GM21528 (cell line): ENCODE measurements around the gene FLNB.

Source experiments
- ATAC-seq: cut with Tn5 transposase; IDR thresholded peaks from one replicate; pipeline ENCODE4 v1.9.1; 2021; ENCODE audit warnings: mild to moderate bottlenecking, moderate library complexity; ENCODE audit not compliant: unreplicated experiment, low FRiP score

Gene FLNB

DNA sequence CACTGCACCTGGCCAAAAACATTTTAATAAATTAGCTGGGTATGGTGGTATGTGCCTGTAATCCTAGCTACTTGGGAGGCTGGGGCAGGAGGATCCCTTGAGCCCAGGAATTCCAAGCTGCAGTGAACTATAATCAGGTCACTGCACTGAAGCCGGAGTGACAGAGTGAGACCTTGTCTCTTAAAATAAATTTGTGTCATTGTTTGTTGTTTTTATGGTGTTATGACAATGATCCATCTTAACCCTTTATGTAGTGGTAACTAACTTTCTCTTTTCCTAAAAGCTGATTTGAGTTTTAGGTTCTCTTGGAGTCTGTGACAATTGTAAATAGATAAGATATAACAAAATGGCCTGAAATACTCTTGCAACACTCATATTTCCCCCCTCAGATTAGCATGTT lies 20.7 kb downstream of the FLNB start:
- no peak for ATAC-seq

- ATAC-seq = no peak
Measured at GRCh38 chr3:58029842-58030584, 21.8 kb downstream of the FLNB start.

DNA sequence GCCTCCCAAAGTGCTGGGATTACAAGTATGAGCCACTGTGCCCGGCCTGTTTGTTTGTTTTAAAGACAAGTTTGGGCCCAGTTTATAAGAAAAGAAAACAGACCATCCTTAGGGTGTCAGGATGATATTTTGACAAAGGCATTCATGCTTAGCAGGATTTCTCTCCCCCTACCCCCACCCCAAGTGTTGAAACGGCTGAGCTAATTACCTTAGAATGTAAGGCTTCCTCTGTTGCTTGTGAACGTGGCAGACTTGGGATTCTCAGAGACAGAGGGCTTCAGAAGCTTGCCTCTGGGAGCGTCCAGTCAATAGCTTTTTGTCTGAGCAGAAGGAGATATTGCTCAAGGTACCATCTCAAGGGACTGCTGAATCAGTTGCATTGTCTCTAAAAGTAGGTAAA lies 24.0 kb downstream of the FLNB start:
- no peak for ATAC-seq

DNA sequence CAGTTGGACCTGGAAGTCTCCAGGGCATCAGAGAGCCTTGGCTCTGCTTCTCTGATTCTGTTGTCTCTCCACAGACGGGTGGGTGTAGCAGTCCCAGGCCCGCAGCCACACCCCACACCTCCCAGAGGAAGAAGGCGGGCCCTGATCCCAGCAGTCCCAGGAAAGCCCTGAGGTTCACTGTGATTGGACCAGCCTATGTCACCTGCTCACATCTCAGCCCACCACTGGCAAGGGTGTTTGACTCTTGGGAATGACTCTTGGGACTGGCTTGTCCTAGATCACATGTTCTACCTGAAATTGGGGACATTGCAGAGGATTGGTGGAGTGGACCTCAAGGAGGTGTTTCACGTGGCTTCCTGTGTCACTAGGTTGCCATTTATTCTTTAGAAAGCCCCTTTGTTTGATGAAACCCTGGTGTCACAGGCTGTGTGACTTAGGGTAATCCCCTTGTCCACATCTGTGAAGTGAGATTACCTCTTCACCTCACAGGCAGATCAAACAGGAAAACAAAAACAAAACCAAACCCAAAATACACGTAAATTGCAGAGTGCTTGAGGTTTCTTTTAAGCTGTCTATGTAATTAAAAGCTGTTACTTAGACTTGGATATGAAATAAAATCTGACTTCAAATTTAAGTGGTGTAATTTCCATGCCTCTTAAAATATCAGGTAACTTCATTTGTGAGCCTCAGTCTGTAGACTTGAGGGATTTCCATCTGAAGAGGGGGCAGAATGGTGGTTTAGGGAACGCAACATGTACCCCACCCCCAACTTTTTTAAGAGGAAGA lies 26.7 kb downstream of the FLNB start:
- ATAC-seq = peak; percentile 87

GRCh38 chr3:58035524-58036255 lies 27.5 kb downstream of the FLNB start:
- ATAC-seq = no peak

DNA sequence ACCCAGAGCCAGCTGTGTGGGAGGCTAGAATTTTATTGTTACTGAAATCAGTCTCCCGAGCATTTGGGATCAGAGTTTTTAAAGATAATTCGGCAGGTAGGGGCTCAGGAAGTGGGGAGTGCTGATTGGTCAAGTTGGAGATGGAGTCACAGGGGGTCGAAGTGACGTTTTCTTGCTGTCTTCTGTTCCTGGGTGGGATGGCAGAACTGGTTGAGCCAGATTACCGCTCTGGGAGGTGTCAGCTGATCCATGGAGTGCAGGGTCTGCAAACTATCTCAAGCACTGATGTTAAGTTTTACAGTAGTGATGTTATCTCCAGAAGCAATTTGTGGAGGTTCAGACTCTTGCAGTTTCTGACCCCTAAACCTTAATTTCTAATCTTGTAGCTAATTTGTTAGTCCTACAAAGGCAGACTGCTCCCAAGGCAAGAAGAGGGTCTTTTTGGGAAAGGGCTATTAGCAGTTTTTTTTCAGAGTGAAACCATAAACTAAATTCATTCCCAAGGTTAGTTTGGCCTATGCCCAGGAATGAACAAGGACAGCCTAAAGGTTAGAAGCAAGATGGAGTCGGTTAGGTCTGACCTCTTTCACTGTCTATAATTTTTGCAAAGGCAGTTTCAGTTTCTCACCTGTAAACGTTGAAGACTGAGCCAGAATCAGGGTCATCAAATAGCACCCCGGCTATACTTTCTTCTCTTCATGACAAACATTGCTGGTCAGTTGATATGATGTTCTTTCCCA lies 28.2 kb downstream of the FLNB start:
- ATAC-seq = no peak

DNA sequence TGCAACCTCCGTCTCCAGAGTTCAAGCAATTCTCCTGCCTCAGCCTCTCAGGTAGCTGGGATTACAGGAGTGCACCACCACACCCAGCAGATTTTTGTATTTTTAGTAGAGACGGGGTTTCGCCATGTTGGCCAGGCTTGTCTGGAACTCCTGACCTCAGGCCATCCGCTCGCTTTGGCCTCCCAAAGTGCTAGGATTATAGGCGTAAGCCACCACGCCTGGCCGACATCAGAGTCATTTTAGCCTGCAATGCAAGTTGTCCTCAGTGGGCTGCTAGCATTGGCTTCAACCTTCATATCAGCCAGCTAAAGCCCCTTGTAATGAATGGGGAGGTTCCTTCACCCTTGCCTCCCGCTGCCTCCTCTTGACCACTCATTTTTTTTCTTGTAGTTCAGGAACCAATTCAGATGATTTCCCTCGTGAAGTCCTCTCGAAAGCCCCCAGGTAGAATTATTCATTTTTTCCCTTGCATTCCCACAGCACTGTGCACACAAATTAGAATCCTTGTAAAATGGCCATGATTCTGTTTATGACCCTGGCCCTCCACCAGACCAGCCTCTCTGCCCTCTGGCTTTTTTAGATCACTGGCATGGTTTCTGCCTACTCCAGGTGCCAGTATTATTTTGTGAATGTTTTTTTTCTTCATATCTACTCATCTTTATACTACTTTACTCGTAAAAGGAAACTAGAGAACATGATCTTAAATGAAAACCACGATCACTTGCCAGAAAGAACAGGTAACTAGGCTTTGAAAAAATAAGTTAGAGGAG lies 29.1 kb downstream of the FLNB start:
- ATAC-seq = no peak

GRCh38 chr3:58038675-58039292 lies 30.6 kb downstream of the FLNB start:
- ATAC-seq = no peak

DNA sequence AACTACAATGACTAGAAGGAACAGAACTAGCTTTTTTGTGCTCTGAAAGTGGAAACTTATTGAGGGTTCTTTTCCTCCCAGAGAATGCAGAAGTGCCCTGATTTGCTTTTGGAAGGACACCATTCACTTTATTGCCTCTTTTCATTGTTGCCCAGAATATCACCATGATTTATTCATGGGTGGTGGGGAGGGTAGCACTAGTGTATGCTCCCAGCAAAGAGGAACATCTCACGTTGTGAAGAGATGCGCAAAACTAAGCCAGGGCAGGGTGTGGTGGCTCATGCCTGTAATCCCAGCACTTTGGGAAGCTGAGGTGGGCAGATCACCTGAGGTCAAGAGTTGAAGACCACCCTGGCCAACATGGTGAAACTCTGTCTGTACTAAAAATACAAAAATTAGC lies 31.4 kb downstream of the FLNB start:
- no peak for ATAC-seq

DNA sequence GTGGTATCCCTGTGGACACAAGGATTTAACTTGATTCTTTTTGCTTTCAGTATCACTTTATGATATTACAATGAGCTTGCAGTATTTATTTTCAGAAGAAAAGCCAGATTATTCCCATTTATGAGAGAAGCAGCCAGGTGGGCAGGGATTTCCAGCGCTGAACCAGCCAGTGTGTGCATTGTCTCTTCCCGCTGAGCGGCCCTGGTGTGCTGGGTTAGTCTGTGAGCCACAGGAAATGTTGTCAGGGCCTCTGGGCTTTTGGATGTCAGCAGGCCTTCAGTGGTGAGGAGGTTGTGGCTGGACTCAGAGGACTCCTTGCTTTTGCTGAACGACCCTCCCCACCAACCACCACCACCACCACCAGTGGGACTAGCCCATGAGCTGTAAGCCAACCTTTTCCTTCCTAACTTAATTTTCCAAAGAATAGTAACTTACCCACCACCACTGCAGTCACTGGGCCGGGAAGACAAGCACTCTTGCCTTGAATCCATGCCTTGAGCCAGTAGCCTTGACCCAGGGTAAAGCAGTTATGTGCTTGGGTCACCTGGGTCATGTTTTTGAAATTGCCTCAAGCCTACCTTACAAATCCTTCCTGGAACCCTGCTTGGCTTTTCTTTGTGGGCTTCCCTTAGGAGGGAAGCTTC lies 33.1 kb downstream of the FLNB start:
- ATAC-seq = peak; percentile 21

DNA sequence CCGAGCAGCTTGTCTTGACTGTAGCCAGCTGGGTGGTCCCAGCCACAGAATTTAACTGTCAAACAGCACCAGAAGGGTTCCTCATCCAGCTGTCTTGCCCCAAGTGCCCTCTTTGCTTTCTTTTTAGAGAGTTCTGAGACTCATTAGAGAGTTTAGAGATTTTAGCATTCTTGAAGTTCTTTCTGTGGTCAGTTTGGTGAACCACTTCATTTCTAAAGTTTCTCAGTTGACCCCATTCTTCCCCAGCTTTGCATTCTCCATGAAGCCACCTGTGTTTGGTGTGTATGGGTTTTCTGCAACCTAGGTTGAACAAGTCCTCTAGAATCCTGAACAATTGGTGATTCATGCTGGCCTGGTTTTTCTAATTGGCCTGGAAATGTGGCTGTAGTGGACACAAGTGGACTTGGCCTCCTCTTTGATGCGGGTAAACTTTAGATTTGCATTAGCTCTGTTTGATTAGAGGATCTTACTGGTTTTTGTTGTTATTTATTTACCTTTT lies 33.7 kb downstream of the FLNB start:
- ATAC-seq = peak; percentile 86

DNA sequence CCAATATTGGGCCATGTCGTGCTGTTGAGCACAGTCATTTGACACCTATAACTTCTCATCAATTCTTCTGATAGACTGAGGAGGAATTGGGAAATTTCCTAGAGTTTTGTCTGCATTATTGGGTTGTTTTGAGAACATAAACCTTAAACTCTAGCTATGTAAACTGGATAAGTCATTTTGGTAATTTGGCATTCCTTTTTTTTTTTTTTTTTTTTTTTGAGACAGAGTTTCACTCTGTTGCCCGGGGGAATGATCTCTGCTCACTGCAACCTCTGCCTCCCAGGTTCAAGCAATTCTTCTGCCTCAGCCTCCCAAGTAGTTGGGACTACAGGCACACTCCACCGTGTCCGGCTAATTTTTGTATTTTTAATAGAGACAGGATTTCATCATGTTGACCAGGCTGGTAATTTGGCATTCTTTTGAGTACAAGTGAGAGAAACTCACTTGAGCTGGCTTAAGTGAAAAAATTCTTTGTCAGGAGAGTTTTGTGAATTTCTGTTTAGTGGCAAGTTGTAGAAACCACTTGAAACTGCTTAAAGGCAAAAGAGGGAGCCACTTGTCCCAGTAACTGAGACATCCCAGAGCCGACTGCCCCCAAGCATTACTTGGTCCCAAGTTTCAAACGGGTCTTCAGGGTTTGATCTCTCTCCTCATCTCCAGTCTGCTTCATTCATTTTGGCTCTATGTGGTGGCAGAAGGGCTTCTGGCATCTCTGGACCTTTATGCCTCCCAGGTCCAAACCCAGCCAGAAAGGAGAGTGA lies 34.9 kb downstream of the FLNB start:
- no peak for ATAC-seq

- no peak for ATAC-seq
Measured at GRCh38 chr3:58043933-58044332, 35.7 kb downstream of the FLNB start.

- ATAC-seq = no peak
Measured at GRCh38 chr3:58044691-58045483, 36.7 kb downstream of the FLNB start.

DNA sequence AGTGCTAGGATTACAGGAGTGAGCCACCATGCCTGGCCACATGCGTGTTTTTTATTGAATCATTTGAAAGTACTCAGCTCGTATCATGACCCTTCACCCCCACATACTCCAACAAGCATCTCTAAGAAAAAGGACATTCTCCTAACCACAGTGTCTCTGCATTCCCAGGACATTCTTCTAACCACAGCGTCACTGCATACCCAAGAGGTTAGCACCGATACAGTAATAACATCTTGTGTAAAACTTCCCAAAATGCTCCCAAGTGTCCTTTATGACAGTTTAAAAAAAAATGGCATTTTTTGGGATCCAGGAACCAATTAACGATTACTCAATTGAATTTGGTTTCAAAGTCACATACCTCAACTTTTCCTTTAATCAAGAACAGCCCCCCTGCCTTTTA lies 39.6 kb downstream of the FLNB start:
- ATAC-seq = no peak

DNA sequence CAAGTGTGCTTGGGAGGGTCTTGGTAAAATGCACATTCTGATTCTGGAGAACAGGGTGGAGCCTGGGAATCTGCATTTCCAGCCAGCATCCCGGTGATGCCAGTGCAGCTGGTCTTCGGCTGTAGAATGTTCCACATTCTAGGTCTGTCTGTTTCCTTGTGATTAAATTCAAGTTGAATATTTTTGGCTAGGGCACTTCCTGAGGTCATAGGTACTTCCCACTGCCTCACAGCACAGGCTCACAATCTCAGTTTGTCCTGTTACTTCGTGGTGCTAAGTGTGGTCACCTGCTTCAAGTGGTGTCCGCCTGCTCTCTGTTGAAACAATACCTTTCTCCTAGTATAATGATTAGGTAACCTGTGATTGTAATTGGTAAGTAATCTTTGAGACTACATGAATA lies 40.1 kb downstream of the FLNB start:
- no peak for ATAC-seq

GRCh38 chr3:58049143-58049785 lies 41.0 kb downstream of the FLNB start:
- ATAC-seq = no peak
